Pancreas (tissue), 10 donors: ENCODE data around the gene BANF2. TPM values are rescaled to one million over a fixed set of nuclear protein-coding genes. Genes with fewer than 3 reads are reported as not detected.
"Not testable (repeated sequence)": the region's sequence is repeated elsewhere in the genome, so short reads cannot be mapped to it uniquely, and the experiment has no call there.

ENCODE experiments used
- ATAC-seq, 4 donors: fragments of 200-7000 bp; cut with Tn5 transposase; one replicate each; pipeline versions ENCODE4 v1.8.0 to v1.9.1; 2020; ENCODE audit warnings: mild to moderate bottlenecking in 4 of 4, moderate library complexity in 4 of 4
- DNase-seq, 6 donors: peaks; one replicate each; pipeline ENCODE4 v3.0.0-alpha.2; 2020
- FAIRE-seq: peaks from 2 replicates; lab custom pipeline; 2012; peaks lifted over from hg19 to GRCh38; lab: Jason Lieb, UNC
- H3K27ac ChIP-seq, 4 donors: fragments of 200-600 bp; sonication (generic); 1 replicate in 3 of 4; 2 replicates in 1 of 4; pipeline versions ENCODE4 v1.5.0 to v1.8.0; 2020
- H3K27me3 ChIP-seq, 4 donors: fragments of 200-600 bp; one replicate each; pipeline ENCODE4 v1.8.0; 2021
- H3K36me3 ChIP-seq, 3 donors: fragments of 200-600 bp; sonication (generic) in 1 of 3; one replicate each; pipeline versions ENCODE4 v1.5.0 to v1.8.0; 2020 to 2021
- H3K4me1 ChIP-seq, 3 donors: fragments of 200-600 bp; one replicate each; pipeline ENCODE4 v1.8.0; 2021
- H3K4me3 ChIP-seq, 4 donors: fragments of 200-600 bp; sonication (generic) in 2 of 4; one replicate each; pipeline versions ENCODE4 v1.5.0 to v1.8.0; 2020 to 2021
- H3K9me3 ChIP-seq, 4 donors: fragments of 200-600 bp; one replicate each; pipeline ENCODE4 v1.8.0; 2021
- WGBS, 2 donors: extraction: QIAGEN DNeasy Blood & Tissue Kit; methylation state at CpG; one replicate each; pipeline ENCODE4 v1.1.7; 2013; 5-methylcytosine and 5-hydroxymethylcytosine counted together
- intact Hi-C, 3 donors: fragments of 100-400 bp; cut with DNase I; formaldehyde crosslinking; loops; one replicate each; pipeline versions ENCODE4 v1.11.1 to v1.14.2; 2022
- polyA plus RNA-seq, 2 donors: library from polyadenylated mRNA; stranded (reverse); fragments of 200-250 nt; gene quantifications; one replicate each; pipeline ENCODE4 v1.2.3, GENCODE V29; 2013
- total RNA-seq, 6 donors: library from RNA; stranded (reverse); fragmentation: NEBNext Ultra II Directional in 4 of 6; extraction: Animal tissue kit (Norgen Biotek cat#: 25700) in 4 of 6; gene quantifications; one replicate each; pipeline versions ENCODE4 v1.2.1 to v1.2.4, GENCODE V29; 2021 to 2023
- TF ChIP-seq, protein P1 (sequence below), 4 donors: fragments of 200-600 bp; sonication (generic) in 3 of 4; IDR thresholded peaks; one replicate each; pipeline versions ENCODE4 v1.5.0 to v1.8.0; 2021; ENCODE audit warnings: antibody characterized with exemption in 4 of 4
- donor health status: healthy with polysubstance abuse.
- donor health status: DM: no; HTN: no; CAD: no; lungs with moderate emphysema.
- donor health status: DM: no; HTN: no; CAD: no.
- donor health status: control.
- donor health status: control.
- donor health status: Bipolar disorder and iron deficiency.
- donor health status: DM: yes; HTN: yes; CAD: no.
- donor health status: DM: no; HTN: no; CAD: no.
- donor health status: DM: no; HTN: no; CAD: no.
- donor health status: DM: yes; HTN: yes; CAD: no.

BANF2 gene
- total and polyA plus RNA-seq, 8 donors = 0.59 to 6.4 (median 1.5) TPM

DNA sequence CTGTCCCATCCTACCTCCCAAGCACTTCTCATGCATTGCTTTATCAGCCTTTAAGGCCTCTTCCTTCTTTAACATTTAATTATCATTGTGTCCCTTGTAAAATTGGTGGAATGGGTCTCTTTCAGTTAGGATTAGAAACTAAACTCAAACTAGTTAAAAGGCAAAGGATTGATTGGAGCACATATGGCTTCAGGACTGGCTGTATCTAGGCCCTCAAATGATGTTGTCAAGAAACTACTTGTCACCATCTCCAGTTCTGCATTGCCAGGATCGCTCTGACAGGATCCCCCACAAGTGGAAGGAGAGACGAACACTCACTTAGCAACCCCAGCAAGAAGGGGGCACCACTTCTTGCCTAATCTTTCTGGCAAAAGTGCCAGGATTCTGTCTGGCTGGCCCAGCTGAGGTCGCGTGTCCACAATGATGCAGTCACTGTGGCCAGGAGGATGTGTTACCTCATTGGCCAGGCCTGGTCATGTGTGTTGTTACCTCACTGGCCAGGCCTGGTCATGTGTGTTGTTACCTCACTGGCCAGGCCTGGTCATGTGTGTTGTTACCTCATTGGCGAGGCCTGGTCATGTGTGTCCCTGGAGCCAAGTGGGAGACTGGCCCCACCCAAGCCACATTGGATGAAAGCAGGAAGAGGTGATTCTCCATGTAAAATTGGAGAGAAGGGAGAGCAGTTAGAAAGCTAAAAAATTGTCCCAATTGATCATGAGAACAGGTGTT lies 5.0 kb downstream of the BANF2 start:
- peaks cover 5 to 24% (median 22%) of the 10 kb centered on the region in 3 donors for H3K4me1 ChIP-seq
- H3K36me3 ChIP-seq = no peaks in the 10 kb centered on the region
- intact Hi-C loops = loop anchor here in 1 of 3 donors (10.0 kb wide), 1 partner anchor 100 kb away; no protein-coding TSS in a partner anchor
- H3K4me3 ChIP-seq = no peak overlapping the region
- ATAC-seq (no peak), DNase-seq (no peak), FAIRE-seq (no peak)
- TF ChIP-seq, protein P1, sequence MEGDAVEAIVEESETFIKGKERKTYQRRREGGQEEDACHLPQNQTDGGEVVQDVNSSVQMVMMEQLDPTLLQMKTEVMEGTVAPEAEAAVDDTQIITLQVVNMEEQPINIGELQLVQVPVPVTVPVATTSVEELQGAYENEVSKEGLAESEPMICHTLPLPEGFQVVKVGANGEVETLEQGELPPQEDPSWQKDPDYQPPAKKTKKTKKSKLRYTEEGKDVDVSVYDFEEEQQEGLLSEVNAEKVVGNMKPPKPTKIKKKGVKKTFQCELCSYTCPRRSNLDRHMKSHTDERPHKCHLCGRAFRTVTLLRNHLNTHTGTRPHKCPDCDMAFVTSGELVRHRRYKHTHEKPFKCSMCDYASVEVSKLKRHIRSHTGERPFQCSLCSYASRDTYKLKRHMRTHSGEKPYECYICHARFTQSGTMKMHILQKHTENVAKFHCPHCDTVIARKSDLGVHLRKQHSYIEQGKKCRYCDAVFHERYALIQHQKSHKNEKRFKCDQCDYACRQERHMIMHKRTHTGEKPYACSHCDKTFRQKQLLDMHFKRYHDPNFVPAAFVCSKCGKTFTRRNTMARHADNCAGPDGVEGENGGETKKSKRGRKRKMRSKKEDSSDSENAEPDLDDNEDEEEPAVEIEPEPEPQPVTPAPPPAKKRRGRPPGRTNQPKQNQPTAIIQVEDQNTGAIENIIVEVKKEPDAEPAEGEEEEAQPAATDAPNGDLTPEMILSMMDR (IDR thresholded peaks at IDR 0.05) = no peak
- 97 to 99% methylated on average over 5 of the region's 5 CpGs for WGBS, 2 donors
- H3K27ac ChIP-seq = no peak overlapping the region
- no peaks in the 10 kb centered on the region for H3K9me3 ChIP-seq
- H3K27me3 ChIP-seq = no peaks in the 10 kb centered on the region

DNA sequence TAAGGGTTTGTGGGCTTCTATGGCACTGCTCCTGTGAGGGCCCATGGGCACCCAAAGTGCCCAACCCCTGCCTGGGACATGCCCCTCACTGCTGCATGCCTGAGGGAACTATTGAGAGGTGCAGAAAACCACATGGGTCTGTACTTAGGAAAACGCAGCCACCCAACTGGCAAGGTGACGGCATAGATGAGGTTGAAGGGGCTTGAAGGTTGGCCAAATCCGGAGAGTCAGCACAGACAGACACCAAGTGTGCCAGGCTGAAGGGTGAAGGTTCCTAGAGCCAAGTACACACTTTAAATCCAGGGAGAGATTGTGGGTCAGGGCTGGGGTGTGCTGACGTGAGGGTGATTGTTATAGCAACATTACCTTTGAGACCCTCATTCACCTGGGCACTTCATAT lies 6.2 kb downstream of the BANF2 start:
- ATAC-seq (no peak), DNase-seq (no peak), FAIRE-seq (no peak)
- Histone ChIP-seq H3K27ac (no peak overlapping the region), H3K4me3 (no peak overlapping the region), H3K4me1 (peaks cover 14 to 32% (median 31%) of the 10 kb centered on the region in 3 donors), H3K36me3 (no peaks in the 10 kb centered on the region), H3K9me3 (no peaks in the 10 kb centered on the region), H3K27me3 (no peaks in the 10 kb centered on the region)
- TF ChIP-seq, protein P1 (IDR thresholded peaks at IDR 0.05) = no peak
- intact Hi-C loops = loop anchor here in 1 of 3 donors (10.0 kb wide), 1 partner anchor 99 kb away; no protein-coding TSS in a partner anchor
- 66 to 87% methylated on average over 4 of the region's 4 CpGs for WGBS, 2 donors

DNA sequence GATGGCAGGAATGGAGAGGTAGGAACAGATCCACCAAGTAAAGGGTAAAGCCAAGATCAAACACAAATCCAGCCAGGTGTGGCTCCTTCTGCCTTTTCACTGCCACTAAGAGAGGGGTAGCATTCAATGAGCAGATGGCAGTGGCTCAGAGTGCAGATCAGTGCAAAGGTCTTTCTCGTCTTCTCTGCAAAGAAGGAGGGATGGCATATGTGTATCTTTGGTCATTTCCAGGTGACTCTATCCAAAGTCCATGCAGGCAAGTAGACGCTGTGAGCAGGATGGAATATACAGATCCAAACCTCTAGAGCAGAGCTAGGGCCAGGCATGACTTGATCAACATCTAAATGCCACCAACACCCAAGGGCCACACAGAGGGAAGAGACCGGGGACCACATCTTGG lies 6.9 kb downstream of the BANF2 start:
- H3K4me3 ChIP-seq = no peak overlapping the region
- H3K9me3 ChIP-seq = no peaks in the 10 kb centered on the region
- no peaks in the 10 kb centered on the region for H3K36me3 ChIP-seq
- DNase-seq (no peak), FAIRE-seq (no peak), ATAC-seq (no peak)
- 64 to 89% methylated on average over 3 of the region's 3 CpGs for WGBS, 2 donors
- no peak overlapping the region for H3K27ac ChIP-seq
- intact Hi-C loops = loop anchor here in 1 of 3 donors (10.0 kb wide), 1 partner anchor 98 kb away; no protein-coding TSS in a partner anchor
- TF ChIP-seq, protein P1 (IDR thresholded peaks at IDR 0.05) = no peak
- no peaks in the 10 kb centered on the region for H3K27me3 ChIP-seq
- peaks cover 21 to 38% (median 37%) of the 10 kb centered on the region in 3 donors for H3K4me1 ChIP-seq

DNA sequence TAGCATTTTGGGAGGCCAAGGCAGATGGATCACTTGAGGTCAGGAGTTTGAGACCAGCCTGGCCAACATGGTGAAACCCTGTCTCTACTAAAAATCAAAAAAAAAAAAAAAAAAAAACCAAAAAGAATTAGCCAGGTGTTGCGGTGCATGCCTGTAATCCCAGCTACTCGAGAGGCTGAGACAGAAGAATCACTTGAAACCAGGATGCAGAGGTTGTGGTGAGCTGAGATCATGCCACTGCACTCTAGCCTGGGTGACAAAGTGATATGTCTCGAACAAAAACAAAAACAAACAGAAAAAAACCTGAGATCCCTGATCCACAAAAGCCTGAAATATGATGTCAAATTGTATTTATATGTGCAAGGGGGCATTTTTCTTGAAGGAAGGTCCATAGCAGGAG lies 8.2 kb downstream of the BANF2 start:
- WGBS, 2 donors = 79 to 88% methylated on average over 3 of the region's 3 CpGs
- H3K27ac ChIP-seq, FAIRE-seq, ATAC-seq, DNase-seq, H3K36me3 ChIP-seq, H3K4me3 ChIP-seq, H3K9me3 ChIP-seq, H3K27me3 ChIP-seq: not testable (repeated sequence)
- H3K4me1 ChIP-seq = peaks cover 26 to 44% (median 33%) of the 10 kb centered on the region in 3 donors
- intact Hi-C loops = loop anchor here in 1 of 3 donors (10.0 kb wide), 1 partner anchor 97 kb away; no protein-coding TSS in a partner anchor

DNA sequence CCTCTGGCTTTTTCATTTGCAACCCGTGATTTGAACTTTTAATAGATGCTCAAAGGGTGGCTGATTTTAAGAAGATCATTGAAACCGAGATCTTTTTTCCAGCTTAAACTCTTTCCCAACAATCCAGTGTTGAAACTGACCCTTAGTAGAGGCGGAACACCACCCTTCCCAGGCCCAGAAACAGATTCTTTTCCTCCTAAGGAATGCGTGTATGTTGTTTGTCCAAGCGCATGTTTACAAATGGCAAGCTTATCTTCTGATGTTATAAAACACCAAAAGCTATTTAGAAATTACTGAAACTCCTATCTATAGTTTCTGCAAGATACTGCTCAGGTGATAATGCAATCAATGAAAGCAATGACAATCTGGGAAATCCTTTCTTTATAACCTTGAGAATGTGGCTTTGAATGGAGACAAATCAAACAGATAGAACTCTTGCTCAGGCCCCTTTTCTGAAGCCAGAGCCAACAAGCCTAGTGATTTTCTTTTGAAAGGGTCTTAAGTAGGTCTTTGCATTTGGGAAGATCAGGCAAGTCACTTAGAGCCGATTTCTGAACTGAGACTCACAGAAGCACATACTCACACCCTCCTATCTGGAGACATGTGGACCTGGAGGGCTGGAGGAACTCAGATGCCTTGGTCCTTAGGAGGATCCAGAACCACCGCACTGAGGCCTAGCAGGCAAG lies 9.1 kb downstream of the BANF2 start:
- FAIRE-seq (no peak), ATAC-seq (peak in 1 of 4 donors; percentile 27), DNase-seq (no peak)
- Histone ChIP-seq H3K4me3 (no peak overlapping the region), H3K9me3 (no peaks in the 10 kb centered on the region), H3K4me1 (peaks cover 26 to 44% (median 31%) of the 10 kb centered on the region in 3 donors), H3K27ac (peak overlapping the region in 2 of 4 donors; percentile 5 to 16), H3K36me3 (no peaks in the 10 kb centered on the region), H3K27me3 (no peaks in the 10 kb centered on the region)
- TF ChIP-seq, protein P1 (IDR thresholded peaks at IDR 0.05) = no peak
- intact Hi-C loops = loop anchor here in 1 of 3 donors (10.0 kb wide), 1 partner anchor 96 kb away; no protein-coding TSS in a partner anchor
- 52 to 56% methylated on average over 7 of the region's 7 CpGs for whole genome bisulfite sequencing, 2 donors
